Breast epithelium (tissue), 3 donors: ENCODE data around the gene TMEM121.

ENCODE experiments used
- POLR2A ChIP-seq: fragments of 450-650 bp; IDR thresholded peaks from one replicate; pipeline ENCODE4 v1.6.1; 2016; ENCODE audit warnings: antibody characterized with exemption, mild to moderate bottlenecking, moderate library complexity
- TF ChIP-seq, protein P1 (sequence below), 3 donors: fragments of 450-650 bp; IDR thresholded peaks; one replicate each; pipeline ENCODE4 v1.5.1; 2016 to 2017; ENCODE audit warnings: antibody characterized with exemption in 3 of 3, mild to moderate bottlenecking in 3 of 3, moderate library complexity in 3 of 3

DNA sequence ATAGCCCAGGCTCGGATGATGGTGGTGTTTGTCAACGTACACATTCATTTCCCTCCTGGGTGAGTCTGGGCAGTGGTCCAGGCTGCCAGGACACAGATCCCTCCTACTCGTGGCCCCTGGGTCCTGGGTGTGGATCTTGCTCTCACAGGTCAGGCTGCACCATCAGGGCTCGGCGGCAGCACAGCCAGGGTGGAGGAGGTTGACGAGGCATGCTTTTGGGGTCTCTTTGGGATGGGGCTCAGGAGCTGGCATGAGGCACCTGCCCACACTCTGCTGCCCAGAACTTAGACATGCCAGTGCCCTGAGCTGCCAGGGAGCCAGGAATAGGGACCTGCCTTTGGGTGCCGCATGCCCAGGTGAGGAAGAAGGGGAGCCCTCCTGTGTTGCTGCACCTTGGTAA lies 9.7 kb downstream of the TMEM121 start:
- TF ChIP-seq, protein P1, sequence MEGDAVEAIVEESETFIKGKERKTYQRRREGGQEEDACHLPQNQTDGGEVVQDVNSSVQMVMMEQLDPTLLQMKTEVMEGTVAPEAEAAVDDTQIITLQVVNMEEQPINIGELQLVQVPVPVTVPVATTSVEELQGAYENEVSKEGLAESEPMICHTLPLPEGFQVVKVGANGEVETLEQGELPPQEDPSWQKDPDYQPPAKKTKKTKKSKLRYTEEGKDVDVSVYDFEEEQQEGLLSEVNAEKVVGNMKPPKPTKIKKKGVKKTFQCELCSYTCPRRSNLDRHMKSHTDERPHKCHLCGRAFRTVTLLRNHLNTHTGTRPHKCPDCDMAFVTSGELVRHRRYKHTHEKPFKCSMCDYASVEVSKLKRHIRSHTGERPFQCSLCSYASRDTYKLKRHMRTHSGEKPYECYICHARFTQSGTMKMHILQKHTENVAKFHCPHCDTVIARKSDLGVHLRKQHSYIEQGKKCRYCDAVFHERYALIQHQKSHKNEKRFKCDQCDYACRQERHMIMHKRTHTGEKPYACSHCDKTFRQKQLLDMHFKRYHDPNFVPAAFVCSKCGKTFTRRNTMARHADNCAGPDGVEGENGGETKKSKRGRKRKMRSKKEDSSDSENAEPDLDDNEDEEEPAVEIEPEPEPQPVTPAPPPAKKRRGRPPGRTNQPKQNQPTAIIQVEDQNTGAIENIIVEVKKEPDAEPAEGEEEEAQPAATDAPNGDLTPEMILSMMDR (IDR thresholded peaks at IDR 0.05), result no peak
- TF ChIP-seq POLR2A, result no peak
